Thyroid gland (tissue), 4 donors: ENCODE results near the gene DPPA4.

Experiments used
- CTCF ChIP-seq, 6 experiments: fragments of 200-600 bp in 3 of 6; fragments of 450-650 bp in 3 of 6; sonication (generic) in 3 of 6; IDR thresholded peaks; one replicate each; pipeline ENCODE4 v1.5.1; 2016 to 2019; ENCODE audit warnings: antibody characterized with exemption in 6 of 6, mild to moderate bottlenecking in 2 of 6, inconsistent platforms in 1 of 6, moderate library complexity in 1 of 6
- POLR2A ChIP-seq, 2 donors: fragments of 450-650 bp; IDR thresholded peaks; one replicate each; pipeline ENCODE4 v1.6.1; 2017; ENCODE audit warnings: antibody characterized with exemption in 2 of 2, mild to moderate bottlenecking in 2 of 2, moderate library complexity in 1 of 2

GRCh38 chr3:109375975-109376374 is 38.6 kb upstream of the DPPA4 start:
- no peak for TF ChIP-seq CTCF (IDR thresholded peaks at IDR 0.05)
- TF ChIP-seq POLR2A (IDR thresholded peaks at IDR 0.05): no peak
